Measurements from ENCODE around the gene PICALM.

DNA sequence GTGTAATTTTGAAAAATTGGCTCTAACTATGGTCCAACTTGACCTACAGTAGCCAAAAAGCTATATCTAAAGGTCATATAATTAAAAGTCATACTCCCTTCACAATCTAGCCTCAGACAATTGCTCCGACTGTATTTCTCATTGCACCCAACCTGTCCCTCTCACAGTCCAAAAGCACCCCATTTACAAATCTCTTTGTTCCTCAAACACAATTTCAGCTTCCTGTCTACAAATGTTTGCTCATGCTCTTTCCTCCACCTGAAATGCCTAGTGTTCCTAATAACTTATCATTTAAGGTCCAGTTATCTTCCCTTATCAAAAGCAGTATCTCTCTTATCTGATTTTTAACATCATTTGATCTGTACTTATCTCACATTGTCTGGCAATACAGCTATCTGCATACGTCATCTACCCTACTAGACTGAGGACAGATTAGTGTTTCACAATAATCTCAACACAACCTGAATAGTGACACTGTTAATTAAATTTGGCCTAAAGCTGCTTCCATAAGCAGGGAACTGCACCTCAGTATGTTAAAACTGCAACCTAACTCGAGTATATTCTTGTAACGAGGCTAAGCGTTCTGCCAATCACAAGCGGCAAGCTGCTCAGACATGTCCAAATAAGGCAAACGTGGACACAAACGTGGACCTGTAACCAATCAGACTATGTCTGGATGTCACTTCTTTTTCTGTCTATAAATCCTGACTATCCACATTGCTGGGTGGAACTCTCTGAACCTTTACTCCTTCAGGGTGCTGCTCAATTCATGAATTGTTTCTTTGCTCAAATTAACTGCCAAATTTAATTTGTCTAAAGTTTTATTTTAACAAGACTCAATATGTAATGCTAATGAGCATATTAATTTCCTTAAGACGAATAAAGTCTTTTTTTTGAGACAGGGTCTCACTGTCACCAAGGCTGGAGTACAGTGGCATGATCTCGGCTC, 15.9 kb downstream of the PICALM start:
- TF ChIP-seq POLR2A (IDR thresholded peaks at IDR 0.05; ENCODE audit: control extremely low read depth in 1 of 2, low read depth in 2 of 2, low read length in 2 of 2) (no peak), KDM4A (IDR thresholded peaks at IDR 0.05; ENCODE audit: low read depth, low read length, severe bottlenecking) (no peak), SP4 (IDR thresholded peaks at IDR 0.05; ENCODE audit: low read length) (no peak), EP300 (IDR thresholded peaks at IDR 0.05; ENCODE audit: borderline replicate concordance in 1 of 2, low read depth in 2 of 2, low read length in 2 of 2) (no peak), ZNF274 (IDR thresholded peaks at IDR 0.05; ENCODE audit: borderline replicate concordance, extremely low read depth, low read length) (no peak), CHD2 (IDR thresholded peaks at IDR 0.05; ENCODE audit: low read length) (no peak), KDM1A (IDR thresholded peaks at IDR 0.05; ENCODE audit: borderline replicate concordance, low read length) (no peak), PHF8 (conservative IDR thresholded peaks at IDR 0.05; ENCODE audit: low read depth, low read length) (no peak)
- TF ChIP-seq, protein P1, sequence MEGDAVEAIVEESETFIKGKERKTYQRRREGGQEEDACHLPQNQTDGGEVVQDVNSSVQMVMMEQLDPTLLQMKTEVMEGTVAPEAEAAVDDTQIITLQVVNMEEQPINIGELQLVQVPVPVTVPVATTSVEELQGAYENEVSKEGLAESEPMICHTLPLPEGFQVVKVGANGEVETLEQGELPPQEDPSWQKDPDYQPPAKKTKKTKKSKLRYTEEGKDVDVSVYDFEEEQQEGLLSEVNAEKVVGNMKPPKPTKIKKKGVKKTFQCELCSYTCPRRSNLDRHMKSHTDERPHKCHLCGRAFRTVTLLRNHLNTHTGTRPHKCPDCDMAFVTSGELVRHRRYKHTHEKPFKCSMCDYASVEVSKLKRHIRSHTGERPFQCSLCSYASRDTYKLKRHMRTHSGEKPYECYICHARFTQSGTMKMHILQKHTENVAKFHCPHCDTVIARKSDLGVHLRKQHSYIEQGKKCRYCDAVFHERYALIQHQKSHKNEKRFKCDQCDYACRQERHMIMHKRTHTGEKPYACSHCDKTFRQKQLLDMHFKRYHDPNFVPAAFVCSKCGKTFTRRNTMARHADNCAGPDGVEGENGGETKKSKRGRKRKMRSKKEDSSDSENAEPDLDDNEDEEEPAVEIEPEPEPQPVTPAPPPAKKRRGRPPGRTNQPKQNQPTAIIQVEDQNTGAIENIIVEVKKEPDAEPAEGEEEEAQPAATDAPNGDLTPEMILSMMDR (IDR thresholded peaks at IDR 0.05; ENCODE audit: control extremely low read depth in 1 of 3, insufficient read depth in 1 of 3, low read depth in 1 of 3, low read length in 3 of 3) = no peak
- TF ChIP-seq, protein P2, sequence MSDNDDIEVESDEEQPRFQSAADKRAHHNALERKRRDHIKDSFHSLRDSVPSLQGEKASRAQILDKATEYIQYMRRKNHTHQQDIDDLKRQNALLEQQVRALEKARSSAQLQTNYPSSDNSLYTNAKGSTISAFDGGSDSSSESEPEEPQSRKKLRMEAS (IDR thresholded peaks at IDR 0.05) = no peak

Data from H1 (cell line).